HG03139 (cell line): ENCODE measurements around the gene MFGE8.

Source experiments
- ATAC-seq: cut with Tn5 transposase; IDR thresholded peaks from one replicate; pipeline ENCODE4 v1.9.1; 2021; ENCODE audit not compliant: unreplicated experiment

MFGE8 gene

GRCh38 chr15:88920186-88920891 is 7.2 kb upstream of the MFGE8 start:
- no peak for ATAC-seq

GRCh38 chr15:88918738-88919137 is 5.6 kb upstream of the MFGE8 start:
- no peak for ATAC-seq

GRCh38 chr15:88917760-88918159 is 4.6 kb upstream of the MFGE8 start:
- no peak for ATAC-seq

GRCh38 chr15:88915354-88915753 is 2.2 kb upstream of the MFGE8 start:
- no peak for ATAC-seq

GRCh38 chr15:88913850-88914169 is 631 bp upstream of the MFGE8 start:
- ATAC-seq = no peak

- no peak for ATAC-seq
These were observed 668 bp downstream of the MFGE8 start for GRCh38 chr15:88912500-88912921.

- ATAC-seq = no peak
These were observed 1.4 kb downstream of the MFGE8 start for GRCh38 chr15:88911766-88912118.

GRCh38 chr15:88909956-88910831 is 3.0 kb downstream of the MFGE8 start:
- ATAC-seq = no peak

GRCh38 chr15:88908697-88909621 is 4.2 kb downstream of the MFGE8 start:
- ATAC-seq = no peak

- ATAC-seq = no peak
These were observed 5.1 kb downstream of the MFGE8 start for GRCh38 chr15:88908123-88908522.

GRCh38 chr15:88907111-88907510 is 6.1 kb downstream of the MFGE8 start:
- no peak for ATAC-seq

GRCh38 chr15:88906551-88906950 is 6.6 kb downstream of the MFGE8 start:
- no peak for ATAC-seq

GRCh38 chr15:88906130-88906529 is 7.0 kb downstream of the MFGE8 start:
- no peak for ATAC-seq

GRCh38 chr15:88905576-88905975 is 7.6 kb downstream of the MFGE8 start:
- ATAC-seq = no peak

- ATAC-seq = peak; percentile 60
These were observed 8.4 kb downstream of the MFGE8 start for GRCh38 chr15:88904624-88905327.

GRCh38 chr15:88904257-88904623 is 8.9 kb downstream of the MFGE8 start:
- ATAC-seq = no peak

GRCh38 chr15:88902846-88903245 is 10.3 kb downstream of the MFGE8 start:
- ATAC-seq = no peak

GRCh38 chr15:88902221-88902835 is 10.9 kb downstream of the MFGE8 start:
- ATAC-seq = no peak

- no peak for ATAC-seq
These were observed 11.5 kb downstream of the MFGE8 start for GRCh38 chr15:88901508-88902220.

GRCh38 chr15:88900982-88901418 is 12.2 kb downstream of the MFGE8 start:
- ATAC-seq = no peak
